Central memory CD4-positive, alpha-beta T cell (primary cell): Measurements from ENCODE around the gene TMEM132D.

Experiments used
- DNase-seq: peaks from one replicate; pipeline ENCODE4 v3.0.0; 2022

The TMEM132D gene

GRCh38 chr12:129310346-129310745 lies 593.5 kb downstream of the TMEM132D start:
- no peak for DNase-seq

- no peak for DNase-seq
These were observed 598.0 kb downstream of the TMEM132D start for GRCh38 chr12:129305851-129306250.

- DNase-seq = no peak
These were observed 599.3 kb downstream of the TMEM132D start for GRCh38 chr12:129304529-129304928.

- DNase-seq = no peak
These were observed 603.8 kb downstream of the TMEM132D start for GRCh38 chr12:129300011-129300410.

GRCh38 chr12:129298921-129299320 lies 604.9 kb downstream of the TMEM132D start:
- DNase-seq = no peak

- DNase-seq = no peak
These were observed 607.2 kb downstream of the TMEM132D start for GRCh38 chr12:129296671-129297070.

- no peak for DNase-seq
These were observed 609.0 kb downstream of the TMEM132D start for GRCh38 chr12:129294868-129295267.

- no peak for DNase-seq
These were observed 624.1 kb downstream of the TMEM132D start for GRCh38 chr12:129279771-129280170.

GRCh38 chr12:129276361-129277060 lies 627.3 kb downstream of the TMEM132D start:
- DNase-seq = no peak

GRCh38 chr12:129269756-129270495 lies 633.9 kb downstream of the TMEM132D start:
- no peak for DNase-seq

- no peak for DNase-seq
These were observed 645.0 kb downstream of the TMEM132D start for GRCh38 chr12:129258781-129259318.

- no peak for DNase-seq
These were observed 646.3 kb downstream of the TMEM132D start for GRCh38 chr12:129257524-129257923.

- no peak for DNase-seq
These were observed 657.2 kb downstream of the TMEM132D start for GRCh38 chr12:129246630-129247029.

GRCh38 chr12:129245769-129246168 lies 658.1 kb downstream of the TMEM132D start:
- DNase-seq = no peak

GRCh38 chr12:129241852-129242251 lies 662.0 kb downstream of the TMEM132D start:
- DNase-seq = no peak

- DNase-seq = no peak
These were observed 665.9 kb downstream of the TMEM132D start for GRCh38 chr12:129237881-129238280.

GRCh38 chr12:129234209-129234608 lies 669.6 kb downstream of the TMEM132D start:
- DNase-seq = no peak

GRCh38 chr12:129231491-129231890 lies 672.3 kb downstream of the TMEM132D start:
- no peak for DNase-seq

GRCh38 chr12:129230995-129231394 lies 672.8 kb downstream of the TMEM132D start:
- DNase-seq = no peak

GRCh38 chr12:129226851-129227250 lies 677.0 kb downstream of the TMEM132D start:
- no peak for DNase-seq

GRCh38 chr12:129226005-129226404 lies 677.8 kb downstream of the TMEM132D start:
- no peak for DNase-seq

GRCh38 chr12:129215556-129215955 lies 688.3 kb downstream of the TMEM132D start:
- DNase-seq = no peak

- DNase-seq = no peak
These were observed 690.3 kb downstream of the TMEM132D start for GRCh38 chr12:129213551-129213950.
